NK-92 (cell line): ENCODE results near the gene TRAPPC12.
"Not testable (repeated sequence)": the region's sequence is repeated elsewhere in the genome, so short reads cannot be mapped to it uniquely, and the experiment has no call there.

ENCODE experiments used
- DNase-seq: peaks from one replicate; lab custom pipeline; 2025; ENCODE audit not compliant: unreplicated experiment; lab: John Stamatoyannopoulos, UW

The TRAPPC12 gene

DNA sequence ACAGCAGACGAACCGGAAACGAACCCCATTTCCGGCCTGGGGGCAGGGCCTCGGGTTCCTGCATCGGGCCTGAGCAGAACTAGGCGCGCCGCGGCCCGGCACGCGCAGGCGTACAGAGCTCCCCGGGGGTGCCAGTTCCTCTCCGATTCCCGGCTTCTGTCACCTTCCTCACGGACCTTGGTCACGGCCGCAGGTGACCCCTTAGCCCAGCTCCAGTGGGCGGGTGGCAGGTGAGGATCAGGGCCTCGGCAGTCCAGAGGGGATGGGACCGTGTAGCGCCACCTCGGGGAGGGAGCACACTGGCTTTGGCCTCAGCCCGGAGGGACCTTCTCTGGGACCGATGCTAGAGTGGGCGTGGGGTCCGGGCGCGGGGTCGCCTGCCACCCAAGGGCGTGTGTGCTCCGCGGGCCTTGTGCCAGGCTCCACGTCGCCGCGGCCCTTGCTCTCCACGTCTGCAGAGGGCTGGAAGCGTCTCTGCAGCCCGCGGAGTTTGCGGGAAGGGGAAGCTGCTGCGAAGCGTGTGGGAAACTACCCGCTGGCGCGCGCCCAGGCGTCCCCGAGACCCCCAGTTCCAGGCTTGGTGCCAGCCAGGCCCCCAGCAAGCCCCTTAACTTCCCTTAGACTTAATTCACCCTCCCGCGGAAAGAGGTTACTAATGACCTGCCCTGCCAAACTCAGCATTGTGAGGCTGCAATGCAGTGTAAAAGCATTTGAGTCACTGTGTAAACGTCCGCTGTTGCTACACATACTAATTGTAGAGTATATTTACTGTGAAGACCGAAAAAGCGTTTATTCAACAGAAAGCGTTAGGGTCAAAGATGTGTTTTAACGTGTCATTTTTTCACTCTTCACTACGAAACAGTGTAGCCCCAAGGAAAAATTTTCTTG, at the start of gene TRAPPC12:
TSS of gene TRAPPC12 (plus strand) at position 48 of the 888 bp plus-strand sequence. CDS start 7,930 bp downstream, outside the sequence.
- peak; percentile 53 for DNase-seq

DNA sequence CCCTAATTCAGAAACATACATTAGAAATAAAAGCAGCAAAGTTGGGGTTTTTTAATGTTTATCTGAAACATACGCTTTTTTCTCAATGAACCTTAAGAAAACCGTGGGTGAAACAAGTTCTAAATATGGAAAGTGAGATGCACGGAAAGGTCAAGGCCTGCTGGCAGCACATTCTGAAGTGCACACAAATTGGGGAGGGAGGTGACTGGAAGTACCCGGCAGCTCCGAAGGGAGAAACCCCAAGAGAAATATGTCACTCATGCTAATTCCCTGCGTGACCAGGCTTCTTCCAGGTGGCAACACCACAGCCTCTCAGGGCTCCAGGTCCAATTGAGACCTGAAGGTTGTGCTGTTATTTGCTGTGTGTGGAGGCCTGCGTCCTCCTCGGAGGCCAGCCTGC, 47.4 kb upstream of the TRAPPC12 start:
- DNase-seq: no peak

DNA sequence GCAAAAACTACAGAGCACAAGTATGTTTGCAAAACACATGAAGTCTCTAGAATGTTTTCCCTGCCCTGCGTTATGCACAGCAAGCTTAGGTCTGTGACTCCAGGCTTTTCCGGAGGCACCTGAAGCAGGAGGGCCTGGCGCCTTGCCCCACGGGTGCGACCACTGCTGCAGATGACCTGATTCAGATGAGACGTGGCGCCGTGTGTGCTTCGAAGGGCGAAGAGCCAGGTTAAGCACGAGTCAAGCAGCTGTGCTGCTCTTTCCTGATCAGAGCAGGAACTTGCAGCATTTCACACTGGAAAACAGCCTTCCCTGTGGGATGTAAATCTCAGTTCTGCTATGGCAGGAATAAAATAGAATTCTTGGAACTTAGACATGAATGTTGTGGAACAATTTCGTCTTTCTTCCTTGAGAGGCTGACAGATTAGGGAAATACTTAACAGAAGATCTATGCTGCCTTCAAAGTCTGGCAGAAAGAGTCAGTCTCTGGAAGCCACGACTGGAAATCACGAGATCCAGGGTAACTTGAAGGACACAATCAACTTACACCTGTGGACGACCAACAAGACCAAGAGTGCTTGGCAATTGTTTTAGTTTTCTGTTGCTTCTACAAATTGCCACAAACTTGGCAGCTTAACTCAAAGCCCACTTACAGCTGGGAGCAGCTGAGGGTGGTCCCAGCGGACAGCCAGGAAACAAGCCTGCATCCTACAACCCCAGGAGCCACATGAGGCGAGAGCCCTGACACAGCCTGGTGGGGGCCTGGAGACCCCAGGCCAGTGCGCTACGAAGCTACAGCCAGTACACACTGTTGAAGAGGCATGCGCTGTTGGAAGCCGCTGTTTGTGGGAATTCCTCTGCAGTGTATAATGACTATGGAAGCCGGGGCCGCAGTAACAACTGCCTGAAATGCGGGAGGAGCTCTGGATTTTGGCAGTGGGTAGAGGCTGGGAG, 44.8 kb upstream of the TRAPPC12 start:
- no peak for DNase-seq

GRCh38 chr2:3336844-3337243, 42.6 kb upstream of the TRAPPC12 start:
- DNase-seq: no peak

- no peak for DNase-seq
These were observed 41.2 kb upstream of the TRAPPC12 start for GRCh38 chr2:3338340-3338739.

DNA sequence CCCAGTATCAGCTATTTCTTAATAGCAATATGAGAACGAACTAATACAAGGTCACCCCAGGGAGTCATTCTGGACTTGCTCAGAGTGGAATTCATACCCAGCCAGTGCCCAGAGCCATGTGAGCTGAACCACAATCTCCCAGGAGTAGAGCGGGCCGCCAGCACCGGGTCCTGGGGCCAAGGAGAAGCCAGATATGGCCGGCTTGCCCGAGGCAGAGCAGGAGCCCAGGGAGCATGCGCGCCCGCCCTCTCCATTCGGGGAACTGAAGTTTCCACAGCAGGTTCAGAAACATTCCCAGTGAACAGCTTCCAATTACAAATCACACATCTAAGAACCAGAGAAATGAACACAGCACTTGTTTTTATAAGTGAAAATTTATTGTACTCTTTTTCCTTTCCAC, 39.4 kb upstream of the TRAPPC12 start:
- DNase-seq: no peak

GRCh38 chr2:3341336-3341735, 38.2 kb upstream of the TRAPPC12 start:
- no peak for DNase-seq

DNA sequence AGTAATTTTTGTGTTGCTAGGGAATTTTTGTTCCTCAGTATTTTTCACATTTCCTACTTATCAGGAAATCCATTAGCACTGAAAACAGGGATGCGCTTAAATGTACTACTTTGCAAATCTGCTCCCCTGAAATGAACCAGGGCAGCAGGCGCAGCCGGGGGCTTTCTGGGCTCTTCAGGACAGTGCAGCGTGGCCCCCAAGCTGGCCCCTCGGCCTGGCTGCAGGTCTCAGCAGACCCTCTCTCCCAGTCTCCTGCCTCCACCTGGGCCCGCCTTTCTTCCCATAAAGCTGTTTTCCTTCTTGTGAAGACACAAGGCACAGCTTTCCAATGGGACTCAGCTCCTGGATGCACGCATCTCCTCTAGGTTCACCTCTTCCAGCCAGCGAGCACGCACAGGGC, 37.2 kb upstream of the TRAPPC12 start:
- no peak for DNase-seq

DNA sequence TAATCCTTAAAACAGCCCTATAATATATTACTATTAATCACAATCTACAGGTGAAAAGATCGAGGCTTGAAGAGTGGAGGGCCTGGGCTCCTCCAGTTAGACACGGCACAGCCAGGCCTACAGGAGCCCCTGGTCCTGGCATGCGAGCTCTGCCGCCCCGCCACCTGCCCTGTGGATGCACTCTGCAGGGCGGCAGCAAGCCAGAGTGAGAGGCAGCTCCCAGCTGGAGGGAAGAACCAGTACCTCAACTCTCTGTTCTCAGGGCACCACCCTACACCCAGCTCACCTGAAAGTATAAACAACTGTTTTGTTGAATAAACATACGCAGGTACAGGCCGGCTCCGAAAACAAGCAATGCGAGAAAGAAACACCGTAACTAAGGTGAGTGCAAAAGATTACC, 36.5 kb upstream of the TRAPPC12 start:
- DNase-seq: no peak

DNA sequence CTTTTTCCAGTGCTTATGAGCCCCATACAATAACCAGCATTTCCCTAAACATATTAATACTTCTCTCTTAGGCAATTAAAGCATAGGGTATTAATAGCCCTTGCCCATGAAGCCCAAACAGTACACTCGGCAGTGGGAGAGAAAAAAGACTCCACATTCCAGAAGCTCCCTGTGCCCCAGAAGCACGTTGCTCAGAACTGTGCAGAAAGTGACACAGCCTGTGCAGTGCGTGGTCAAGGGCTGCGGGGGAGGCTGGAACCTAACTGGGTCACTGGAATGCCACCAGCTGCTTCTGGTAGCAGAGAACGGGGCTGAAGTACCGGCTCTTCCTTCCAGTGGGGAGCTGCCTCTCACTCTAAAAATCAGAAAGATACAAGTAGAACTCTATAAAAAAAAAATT, 34.6 kb upstream of the TRAPPC12 start:
- DNase-seq: no peak

DNA sequence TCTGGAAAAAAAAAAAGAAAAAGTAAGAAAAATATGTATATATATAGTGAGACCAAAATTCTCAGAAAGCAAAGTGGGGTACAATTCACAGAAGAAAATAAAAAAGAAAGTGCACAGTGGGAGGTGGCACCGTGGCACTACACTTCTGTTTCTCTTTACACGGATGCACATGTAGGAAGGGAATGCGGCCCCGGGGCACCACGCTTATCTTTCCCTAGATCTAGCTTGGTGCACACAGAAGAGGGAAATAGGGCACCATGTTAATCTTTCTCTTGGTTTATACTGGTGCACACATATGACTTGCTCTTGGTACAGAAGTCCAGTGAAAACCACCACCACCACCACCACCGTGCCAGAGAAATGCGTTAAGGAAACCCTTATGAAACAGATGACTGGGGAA, 33.9 kb upstream of the TRAPPC12 start:
- DNase-seq: no peak

DNA sequence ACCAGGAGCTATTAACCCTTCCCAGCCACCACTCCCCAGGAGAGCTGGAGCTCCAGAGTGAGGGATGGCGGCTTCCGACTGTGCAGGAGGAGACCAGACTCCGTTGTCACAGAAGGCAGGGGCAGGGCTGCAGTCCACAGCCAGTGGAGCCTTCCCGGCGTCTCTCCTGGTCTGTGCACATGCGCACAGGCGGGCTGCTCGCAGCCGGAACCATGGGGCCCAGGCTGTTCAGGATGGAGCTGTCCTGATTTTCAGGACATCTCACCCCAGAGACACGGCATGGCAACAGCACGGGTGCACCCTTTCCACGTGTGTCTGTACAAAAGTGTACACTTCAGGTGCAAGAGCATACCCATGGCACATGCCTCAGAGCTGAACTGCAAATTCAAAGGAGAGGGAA, 30.7 kb upstream of the TRAPPC12 start:
- DNase-seq: no peak

GRCh38 chr2:3349211-3349693, 30.2 kb upstream of the TRAPPC12 start:
- DNase-seq: no peak

- DNase-seq: no peak
These were observed 24.5 kb upstream of the TRAPPC12 start for GRCh38 chr2:3354986-3355385.

DNA sequence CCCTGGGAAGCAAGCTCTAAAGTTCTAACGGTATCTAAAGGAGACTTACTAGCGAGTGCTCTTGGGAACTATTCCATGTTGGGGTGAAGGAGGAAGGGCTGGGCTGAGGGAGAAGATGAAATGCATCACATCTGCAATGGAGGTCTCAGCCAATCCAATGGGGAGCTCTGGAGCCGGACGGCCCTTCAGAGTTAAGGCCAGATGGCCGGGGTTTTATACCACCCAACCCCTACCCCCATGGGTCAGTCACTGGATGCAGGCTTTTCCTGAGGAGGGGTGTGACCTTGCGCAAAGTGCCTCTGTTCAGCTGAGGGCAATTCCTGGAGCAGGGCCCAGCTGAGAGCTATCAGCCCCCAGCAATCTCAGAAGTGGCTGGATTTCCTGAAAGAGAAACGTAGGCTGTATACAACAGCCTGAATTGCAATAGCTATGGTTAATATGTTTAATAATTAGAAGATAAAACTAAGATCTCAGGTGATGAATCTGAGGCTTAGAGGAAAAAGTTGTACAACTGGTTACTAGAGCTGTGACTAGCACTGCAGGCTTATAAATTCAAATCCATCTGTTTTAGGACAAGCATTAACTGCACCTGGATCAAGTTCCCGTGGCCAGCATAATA, 23.4 kb upstream of the TRAPPC12 start:
- no peak for DNase-seq

DNA sequence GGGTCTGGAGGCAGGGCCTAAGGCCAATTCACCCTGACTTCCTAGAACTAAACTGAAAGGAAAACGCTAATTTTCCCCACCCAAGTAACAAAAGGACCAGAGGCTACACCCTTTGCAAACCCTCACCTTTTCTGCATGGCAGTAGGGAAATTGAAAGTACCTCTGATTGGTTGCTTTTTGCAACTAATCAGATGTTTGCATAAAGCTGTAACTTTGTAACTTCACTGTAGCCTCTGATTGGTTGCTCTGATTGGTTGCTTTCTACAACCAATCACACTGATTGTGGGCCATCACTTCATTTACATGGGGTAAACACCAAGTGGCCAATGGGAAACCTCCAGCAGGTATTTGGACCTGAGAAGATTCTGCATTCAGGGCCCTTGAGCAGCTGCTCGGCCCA, 22.7 kb upstream of the TRAPPC12 start:
- DNase-seq: no peak

DNA sequence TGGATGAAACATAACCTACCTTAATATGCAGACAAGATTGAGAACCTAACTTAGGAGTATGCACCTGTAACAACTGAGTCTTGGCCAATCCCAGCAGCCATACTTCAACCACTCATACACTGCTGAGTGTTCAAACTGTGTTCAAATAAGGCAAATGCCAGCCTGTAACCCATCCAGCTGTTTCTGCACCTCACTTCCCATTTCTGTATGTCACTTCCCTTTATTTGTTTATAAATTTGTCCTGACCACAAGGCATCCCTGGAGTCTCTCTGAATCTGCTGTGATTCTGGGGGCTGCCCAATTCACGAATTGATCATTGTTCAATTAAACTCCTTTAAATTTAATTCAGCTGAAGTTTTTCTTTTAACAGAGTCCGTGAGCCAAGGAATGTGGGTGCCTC, 22.0 kb upstream of the TRAPPC12 start:
- not testable (repeated sequence) for DNase-seq

GRCh38 chr2:3357926-3358325, 21.6 kb upstream of the TRAPPC12 start:
- no peak for DNase-seq

- no peak for DNase-seq
These were observed 17.7 kb upstream of the TRAPPC12 start for GRCh38 chr2:3361518-3362389.

GRCh38 chr2:3365219-3365618, 14.3 kb upstream of the TRAPPC12 start:
- no peak for DNase-seq
